ENCODE measurements around the gene CDHR2.

CDHR2 gene

DNA sequence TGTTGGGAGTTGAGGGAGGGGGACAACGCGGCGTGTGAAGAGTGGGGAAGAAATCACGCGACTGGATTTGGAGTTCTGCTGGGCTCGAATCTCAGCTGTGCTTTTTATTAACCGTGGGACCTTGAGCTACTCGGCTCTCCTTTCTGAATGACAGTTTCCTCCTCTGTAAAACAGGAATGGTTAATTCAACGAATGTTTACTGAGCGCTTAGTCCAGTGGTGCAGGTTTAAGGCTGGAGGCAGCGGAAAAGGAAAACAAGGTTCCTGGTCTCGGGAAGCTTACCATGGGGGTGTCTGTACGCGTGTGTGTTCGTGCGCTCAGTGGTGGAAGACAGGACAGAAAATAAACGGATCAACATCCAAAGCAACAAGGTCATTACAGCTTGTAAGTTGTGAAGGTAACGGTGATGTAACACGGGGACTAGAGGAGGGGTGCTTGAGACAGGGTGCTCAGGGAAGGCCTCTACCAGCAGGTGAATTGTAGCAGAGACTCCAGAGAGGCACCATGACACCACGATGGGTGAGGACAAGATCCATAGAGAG lies 81.6 kb downstream of the CDHR2 start:
- DNase-seq (ENCODE audit: low spot score): no peak
- TF ChIP-seq, protein P1, sequence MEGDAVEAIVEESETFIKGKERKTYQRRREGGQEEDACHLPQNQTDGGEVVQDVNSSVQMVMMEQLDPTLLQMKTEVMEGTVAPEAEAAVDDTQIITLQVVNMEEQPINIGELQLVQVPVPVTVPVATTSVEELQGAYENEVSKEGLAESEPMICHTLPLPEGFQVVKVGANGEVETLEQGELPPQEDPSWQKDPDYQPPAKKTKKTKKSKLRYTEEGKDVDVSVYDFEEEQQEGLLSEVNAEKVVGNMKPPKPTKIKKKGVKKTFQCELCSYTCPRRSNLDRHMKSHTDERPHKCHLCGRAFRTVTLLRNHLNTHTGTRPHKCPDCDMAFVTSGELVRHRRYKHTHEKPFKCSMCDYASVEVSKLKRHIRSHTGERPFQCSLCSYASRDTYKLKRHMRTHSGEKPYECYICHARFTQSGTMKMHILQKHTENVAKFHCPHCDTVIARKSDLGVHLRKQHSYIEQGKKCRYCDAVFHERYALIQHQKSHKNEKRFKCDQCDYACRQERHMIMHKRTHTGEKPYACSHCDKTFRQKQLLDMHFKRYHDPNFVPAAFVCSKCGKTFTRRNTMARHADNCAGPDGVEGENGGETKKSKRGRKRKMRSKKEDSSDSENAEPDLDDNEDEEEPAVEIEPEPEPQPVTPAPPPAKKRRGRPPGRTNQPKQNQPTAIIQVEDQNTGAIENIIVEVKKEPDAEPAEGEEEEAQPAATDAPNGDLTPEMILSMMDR (IDR thresholded peaks at IDR 0.05; ENCODE audit: borderline replicate concordance, control extremely low read depth, extremely low read depth, insufficient read depth, missing control alignments): no peak
- in situ Hi-C loops (cut with MboI; ENCODE audit: low sequenced_read_pairs, unreplicated experiment): no loop called here

DNA sequence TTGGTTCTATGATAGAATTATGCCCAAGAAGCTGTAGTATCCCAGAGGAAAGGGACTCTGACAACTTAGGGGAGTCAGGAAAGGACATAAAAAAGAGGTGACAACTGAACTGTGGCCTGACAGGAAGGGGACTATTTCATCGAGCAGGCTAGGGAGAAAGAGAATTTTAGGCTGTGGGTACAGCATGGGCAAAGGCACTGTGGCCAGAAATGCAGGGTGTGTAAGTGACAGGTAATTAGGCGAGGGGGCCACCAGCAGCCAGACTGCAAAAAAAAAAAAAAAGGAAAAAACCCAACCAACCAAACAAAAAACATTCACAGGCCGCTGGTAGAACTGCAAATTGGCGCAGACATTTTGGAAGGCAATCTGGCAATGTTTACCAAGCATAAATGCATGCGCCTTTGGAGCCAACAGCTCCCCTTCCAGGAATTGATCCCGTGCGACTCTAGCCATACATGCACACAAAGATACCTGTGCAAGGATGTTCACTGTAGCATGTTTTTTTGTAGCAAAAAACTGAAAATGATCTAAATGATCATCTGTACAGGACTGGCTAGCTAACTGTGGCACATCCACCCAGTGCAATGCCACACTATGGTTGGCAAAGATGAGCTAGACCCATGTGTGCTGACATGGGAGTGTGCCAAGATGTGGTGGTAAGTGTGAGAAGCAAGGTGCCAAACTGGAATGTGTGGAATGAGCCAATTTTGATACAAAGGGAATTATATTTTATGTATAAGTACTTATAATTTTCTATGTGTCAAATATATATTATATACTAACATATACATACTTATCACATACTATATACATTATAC lies 82.5 kb downstream of the CDHR2 start:
- TF ChIP-seq, protein P1 (IDR thresholded peaks at IDR 0.05; ENCODE audit: borderline replicate concordance, control extremely low read depth, extremely low read depth, insufficient read depth, missing control alignments): no peak
- in situ Hi-C loops (cut with MboI; ENCODE audit: low sequenced_read_pairs, unreplicated experiment): no loop called here

DNA sequence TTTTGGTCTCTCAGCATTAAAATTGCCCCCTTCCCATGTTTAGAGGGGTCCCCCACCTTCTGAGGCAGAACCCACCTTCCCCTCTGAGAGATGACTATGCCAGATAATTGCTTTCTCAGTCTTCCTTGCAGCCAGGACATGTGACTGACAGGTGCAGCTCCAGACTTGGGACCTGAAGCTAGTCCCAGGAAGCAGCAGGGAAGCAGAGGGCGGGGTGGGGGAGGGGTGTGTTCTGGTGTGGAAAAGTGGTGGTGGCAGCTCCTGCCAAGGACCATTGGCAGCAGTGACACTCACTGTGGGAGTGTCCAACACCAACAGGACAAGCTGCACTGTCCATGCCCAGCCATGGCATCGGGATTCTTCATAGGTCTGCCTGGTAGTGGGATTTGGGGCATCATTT lies 83.6 kb downstream of the CDHR2 start:
- in situ Hi-C loops (cut with MboI; ENCODE audit: low sequenced_read_pairs, unreplicated experiment): no loop called here
- TF ChIP-seq, protein P1 (IDR thresholded peaks at IDR 0.05; ENCODE audit: borderline replicate concordance, control extremely low read depth, extremely low read depth, insufficient read depth, missing control alignments): no peak

More for the DNA sequence above, 82.5 kb downstream of the CDHR2 start:
- no peak for DNase-seq (ENCODE audit: low spot score)

DNA sequence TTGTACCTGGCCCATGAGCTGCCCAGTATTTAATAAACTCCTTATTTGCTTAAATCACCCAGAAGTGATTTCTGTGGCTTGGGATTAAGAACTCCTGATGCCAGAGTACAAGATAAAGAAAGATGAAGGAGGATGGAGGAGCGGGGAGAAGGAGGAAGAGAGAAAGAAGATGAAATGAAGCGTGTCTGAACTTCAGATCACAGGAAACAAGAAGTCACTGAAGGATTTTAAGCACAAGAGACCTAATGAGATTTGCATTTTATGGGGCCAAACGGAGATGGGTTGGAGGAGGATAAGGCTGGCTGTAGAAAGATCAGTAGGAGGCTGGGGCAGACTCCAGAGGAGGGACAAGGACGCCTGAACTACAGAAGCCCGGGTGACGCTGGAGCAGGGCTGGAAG lies 84.5 kb downstream of the CDHR2 start:
- in situ Hi-C loops (cut with MboI; ENCODE audit: low sequenced_read_pairs, unreplicated experiment): no loop called here
- TF ChIP-seq, protein P1 (IDR thresholded peaks at IDR 0.05; ENCODE audit: borderline replicate concordance, control extremely low read depth, extremely low read depth, insufficient read depth, missing control alignments): no peak
- DNase-seq (ENCODE audit: low spot score): no peak

More for the DNA sequence above, 83.6 kb downstream of the CDHR2 start:
- DNase-seq (ENCODE audit: low spot score): no peak

DNA sequence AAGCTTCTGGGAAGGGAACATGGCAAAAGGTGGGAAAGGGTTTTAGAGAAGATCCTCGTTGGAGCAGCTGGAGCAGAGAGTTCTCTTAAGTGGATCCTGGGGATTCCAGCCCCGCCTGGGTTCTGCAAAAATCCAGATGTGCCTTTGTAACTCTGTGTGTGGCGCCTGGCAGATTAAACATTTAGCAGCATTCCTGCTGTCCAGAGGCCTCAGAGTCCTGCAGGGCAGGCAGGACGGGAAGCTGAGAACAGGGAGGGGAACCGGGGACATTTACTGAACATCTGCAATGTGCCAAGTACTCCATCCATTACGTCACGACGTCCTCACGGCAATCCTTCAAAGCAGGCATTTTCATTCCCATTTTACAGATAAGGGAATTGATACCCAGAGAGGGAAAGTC lies 87.3 kb downstream of the CDHR2 start:
- in situ Hi-C loops (cut with MboI; ENCODE audit: low sequenced_read_pairs, unreplicated experiment): no loop called here
- TF ChIP-seq, protein P1 (IDR thresholded peaks at IDR 0.05; ENCODE audit: borderline replicate concordance, control extremely low read depth, extremely low read depth, insufficient read depth, missing control alignments): no peak
- DNase-seq (ENCODE audit: low spot score): no peak

DNA sequence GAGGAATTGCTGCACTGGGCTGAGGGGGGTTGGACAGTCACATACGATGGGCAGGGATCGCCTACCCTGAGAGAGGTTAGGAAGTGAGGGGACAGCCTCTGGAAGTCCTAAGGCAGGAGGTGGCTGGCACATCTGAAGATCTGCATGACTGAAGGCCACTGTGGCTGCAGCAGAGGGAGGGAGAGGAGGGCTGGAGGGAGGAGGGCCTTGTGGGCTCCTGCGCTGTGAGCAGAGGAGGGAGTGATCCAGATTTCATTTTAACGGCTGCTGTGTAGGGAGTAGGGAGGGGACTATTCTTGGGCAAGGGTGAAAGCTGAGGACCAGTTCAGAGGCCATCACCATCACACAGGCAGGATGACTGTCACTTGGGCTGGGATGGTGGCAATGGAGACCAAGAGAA lies 88.4 kb downstream of the CDHR2 start:
- in situ Hi-C loops (cut with MboI; ENCODE audit: low sequenced_read_pairs, unreplicated experiment): no loop called here

More for the DNA sequence above, 88.4 kb downstream of the CDHR2 start:
- TF ChIP-seq, protein P1 (IDR thresholded peaks at IDR 0.05; ENCODE audit: borderline replicate concordance, control extremely low read depth, extremely low read depth, insufficient read depth, missing control alignments): no peak
- DNase-seq (ENCODE audit: low spot score): no peak

Measured in GM13976 (cell line).